ENCODE measurements around the gene MACROD2.

Gene MACROD2

GRCh38 chr20:14525426-14525825 is 530.1 kb downstream of the MACROD2 start:
- DNase-seq (ENCODE audit: low read depth) = no peak

GRCh38 chr20:14526891-14527290 is 531.6 kb downstream of the MACROD2 start:
- no peak for DNase-seq (ENCODE audit: low read depth)

- no peak for DNase-seq (ENCODE audit: low read depth)
Measured at GRCh38 chr20:14531786-14532185, 536.5 kb downstream of the MACROD2 start.

GRCh38 chr20:14536738-14537137 is 541.4 kb downstream of the MACROD2 start:
- DNase-seq (ENCODE audit: low read depth) = no peak

GRCh38 chr20:14538433-14538832 is 543.1 kb downstream of the MACROD2 start:
- no peak for DNase-seq (ENCODE audit: low read depth)

- no peak for DNase-seq (ENCODE audit: low read depth)
Measured at GRCh38 chr20:14543040-14543439, 547.7 kb downstream of the MACROD2 start.

GRCh38 chr20:14544688-14545087 is 549.4 kb downstream of the MACROD2 start:
- DNase-seq (ENCODE audit: low read depth) = no peak

- DNase-seq (ENCODE audit: low read depth) = no peak
Measured at GRCh38 chr20:14550655-14551054, 555.3 kb downstream of the MACROD2 start.

- peak; percentile 5 for DNase-seq (ENCODE audit: low read depth)
Measured at GRCh38 chr20:14553774-14554534, 558.6 kb downstream of the MACROD2 start.

- DNase-seq (ENCODE audit: low read depth) = no peak
Measured at GRCh38 chr20:14555676-14556075, 560.4 kb downstream of the MACROD2 start.

GRCh38 chr20:14556206-14556605 is 560.9 kb downstream of the MACROD2 start:
- DNase-seq (ENCODE audit: low read depth) = no peak

- no peak for DNase-seq (ENCODE audit: low read depth)
Measured at GRCh38 chr20:14559612-14560011, 564.3 kb downstream of the MACROD2 start.

- DNase-seq (ENCODE audit: low read depth) = peak; percentile 50
Measured at GRCh38 chr20:14561741-14562221, 566.5 kb downstream of the MACROD2 start.

GRCh38 chr20:14562981-14563380 is 567.7 kb downstream of the MACROD2 start:
- DNase-seq (ENCODE audit: low read depth) = no peak

GRCh38 chr20:14566505-14566904 is 571.2 kb downstream of the MACROD2 start:
- DNase-seq (ENCODE audit: low read depth) = no peak

- DNase-seq (ENCODE audit: low read depth) = no peak
Measured at GRCh38 chr20:14568225-14568624, 572.9 kb downstream of the MACROD2 start.

- DNase-seq (ENCODE audit: low read depth) = no peak
Measured at GRCh38 chr20:14568701-14569100, 573.4 kb downstream of the MACROD2 start.

GRCh38 chr20:14569641-14570040 is 574.3 kb downstream of the MACROD2 start:
- no peak for DNase-seq (ENCODE audit: low read depth)

- DNase-seq (ENCODE audit: low read depth) = no peak
Measured at GRCh38 chr20:14570811-14571210, 575.5 kb downstream of the MACROD2 start.

- DNase-seq (ENCODE audit: low read depth) = no peak
Measured at GRCh38 chr20:14573676-14574075, 578.4 kb downstream of the MACROD2 start.

- DNase-seq (ENCODE audit: low read depth) = no peak
Measured at GRCh38 chr20:14576196-14576877, 581.0 kb downstream of the MACROD2 start.

- DNase-seq (ENCODE audit: low read depth) = no peak
Measured at GRCh38 chr20:14580418-14581074, 585.2 kb downstream of the MACROD2 start.

GRCh38 chr20:14581731-14582130 is 586.4 kb downstream of the MACROD2 start:
- no peak for DNase-seq (ENCODE audit: low read depth)

Measured in iris pigment epithelial cell (primary cell).